Frontal cortex (tissue), 4 donors: ENCODE results near the gene UST. TPM values are rescaled to one million over a fixed set of nuclear protein-coding genes. Genes with fewer than 3 reads are reported as not detected.

ENCODE experiments used
- DNase-seq, 2 donors: peaks; one replicate each; pipeline ENCODE4 v3.0.0; 2012; ENCODE audit warnings: low spot score in 2 of 2
- FAIRE-seq: peaks from 2 replicates; lab custom pipeline; 2012; peaks lifted over from hg19 to GRCh38; lab: Jason Lieb, UNC
- total RNA-seq: library from RNA; depleted of rRNA; stranded (reverse); fragments of >200 nt; gene quantifications from one replicate; pipeline ENCODE4 v1.2.3, GENCODE V29; 2014
- donor health status: control.
- donor health status: control.
- donor health status: control.

The UST gene
- 39.5 TPM for total RNA-seq

DNA sequence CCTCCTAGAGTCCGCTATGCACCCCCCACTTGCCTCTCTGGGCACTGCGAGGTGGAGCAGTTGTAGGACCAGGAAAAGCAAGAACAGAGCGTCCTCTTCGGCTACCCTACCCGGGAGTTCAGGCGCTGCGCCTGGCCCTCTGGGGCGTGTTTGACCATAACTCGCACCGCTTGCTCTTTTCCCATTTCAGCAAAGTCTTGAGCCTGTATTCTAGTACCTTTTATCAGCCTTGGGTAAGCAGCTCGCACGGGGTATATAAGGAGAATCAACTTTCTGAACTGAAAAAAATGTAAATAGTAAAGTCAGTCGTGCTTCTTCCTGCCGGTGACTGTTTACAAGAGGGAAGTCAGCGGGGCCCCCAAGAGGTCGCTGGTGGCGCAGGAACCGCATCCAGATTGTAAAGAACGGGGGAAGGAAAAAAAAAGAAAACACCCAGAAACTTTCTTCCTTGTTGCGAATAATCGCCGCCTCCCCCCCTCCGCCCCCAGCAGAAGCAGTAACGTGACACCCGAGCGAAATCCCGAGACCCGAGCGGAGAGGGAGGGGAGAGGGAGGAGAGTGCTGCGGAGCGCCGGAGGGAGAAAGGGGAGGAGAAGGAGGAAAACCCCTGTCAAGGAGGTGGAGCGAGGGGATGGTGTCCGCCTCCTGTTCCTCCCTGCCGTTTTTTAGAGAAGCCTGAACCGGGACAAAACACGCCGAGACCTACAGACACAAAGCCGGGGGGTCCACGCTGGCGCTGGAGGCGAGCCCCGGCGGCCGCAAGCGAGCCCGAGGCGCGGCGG is at the start of gene UST:
Gene UST (plus strand): TSS at position 668 of the 782 bp plus-strand sequence. CDS start 401 bp downstream, outside the sequence.
- peak; percentile 66 to 70 for DNase-seq
- no peak for FAIRE-seq

GRCh38 chr6:148697895-148698440 is 48.9 kb upstream of the UST start:
- FAIRE-seq (no peak), DNase-seq (no peak)

- FAIRE-seq (no peak), DNase-seq (no peak)
Measured at GRCh38 chr6:148698671-148699180, 48.1 kb upstream of the UST start.

DNA sequence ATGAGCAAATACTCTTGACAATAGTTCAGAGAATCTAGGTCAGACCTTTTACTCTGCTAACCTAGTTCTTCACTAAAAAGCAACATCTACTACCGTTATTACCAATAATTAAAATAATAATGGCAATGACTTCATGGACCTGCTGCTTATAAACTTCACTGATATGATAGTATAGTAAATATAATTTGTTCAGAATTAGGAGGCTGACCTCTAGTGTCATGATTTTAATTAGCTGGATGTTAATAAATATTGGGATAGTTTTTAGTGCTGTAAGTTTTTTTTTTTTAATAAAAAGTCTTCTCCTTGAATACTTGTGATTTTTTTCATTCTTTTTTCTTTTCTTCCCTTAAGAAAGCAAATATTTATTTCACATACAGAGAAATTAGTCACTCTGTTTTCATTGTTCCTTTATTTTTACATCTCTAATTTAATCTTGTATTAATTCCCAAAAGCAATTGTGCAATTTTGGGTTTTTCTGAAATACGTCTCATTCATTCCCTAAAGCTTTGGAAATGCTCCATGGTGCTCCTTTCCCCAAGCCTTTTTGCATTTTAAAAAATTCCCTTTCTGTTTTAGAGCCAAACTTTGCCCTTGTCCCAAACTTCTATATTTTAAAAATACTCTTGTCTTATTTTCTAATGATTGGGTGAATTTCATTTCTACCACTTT is 46.6 kb upstream of the UST start:
- peak; percentile 79 for FAIRE-seq
- no peak for DNase-seq

DNA sequence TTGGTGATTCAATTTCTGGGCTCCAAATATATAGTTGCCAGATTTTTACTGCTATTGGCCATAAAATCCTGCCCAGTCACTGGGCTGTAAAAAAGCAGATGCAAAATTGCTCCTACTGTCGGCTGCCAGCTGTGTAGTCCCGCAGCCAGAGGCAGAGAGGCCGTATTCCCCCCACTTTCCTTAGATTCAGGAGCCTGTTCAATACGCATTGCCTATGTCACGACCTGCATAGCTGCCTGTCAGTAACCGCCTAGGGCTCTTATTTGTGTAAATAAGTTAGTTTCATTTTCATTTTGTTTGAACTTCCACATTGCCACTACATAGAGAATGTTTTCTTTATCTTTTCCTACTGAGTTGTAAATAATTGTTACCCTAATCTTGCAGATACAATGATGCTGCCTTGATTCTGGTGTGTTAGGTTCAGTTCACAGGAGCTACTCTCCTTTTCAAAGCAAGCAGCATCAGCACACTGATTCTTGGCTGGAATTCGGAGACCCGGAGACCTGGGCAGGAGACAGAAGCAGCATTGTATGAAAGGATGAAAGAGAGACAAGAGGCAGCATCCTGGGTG is 46.0 kb upstream of the UST start:
- DNase-seq, result peak; percentile 25 to 45
- FAIRE-seq, result no peak

DNA sequence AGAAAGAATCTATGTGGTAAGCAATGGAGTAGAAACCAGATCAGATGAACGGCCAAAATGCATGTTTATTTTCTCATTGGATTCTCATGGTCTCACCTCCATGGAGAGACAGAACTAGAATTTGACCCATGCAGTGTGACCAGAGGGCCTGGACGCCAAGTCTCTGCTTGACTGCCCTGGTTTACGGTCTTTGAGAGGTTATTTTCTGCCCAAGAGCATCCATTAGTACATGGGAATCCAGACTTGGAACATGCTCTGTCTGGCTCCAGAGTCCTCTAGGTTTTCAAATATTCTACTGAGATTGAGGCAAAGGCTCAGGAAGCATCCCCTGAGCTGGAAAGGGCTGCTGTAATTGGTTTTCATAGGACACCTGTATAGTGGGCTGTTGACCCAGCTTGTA is 45.5 kb upstream of the UST start:
- FAIRE-seq, result no peak
- DNase-seq, result no peak

DNA sequence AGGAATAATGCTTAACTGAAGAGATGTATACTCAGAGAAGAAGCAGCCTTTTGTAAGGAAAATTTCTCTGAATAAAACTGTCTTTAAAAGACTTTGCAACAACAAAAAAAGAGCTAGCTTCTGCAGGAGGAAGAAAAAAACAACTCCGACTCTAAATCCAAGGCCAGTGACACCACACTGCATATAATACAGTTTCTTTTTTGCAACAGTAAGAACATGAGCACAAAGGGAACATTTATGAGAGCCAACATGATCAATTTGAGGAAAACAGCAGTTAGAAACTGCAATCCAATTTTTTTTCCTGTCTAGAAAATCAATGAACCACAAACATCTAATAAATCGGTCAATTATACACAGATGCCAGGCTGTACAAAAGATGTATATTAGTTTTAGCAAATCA is 42.9 kb upstream of the UST start:
- FAIRE-seq (no peak), DNase-seq (no peak)

DNA sequence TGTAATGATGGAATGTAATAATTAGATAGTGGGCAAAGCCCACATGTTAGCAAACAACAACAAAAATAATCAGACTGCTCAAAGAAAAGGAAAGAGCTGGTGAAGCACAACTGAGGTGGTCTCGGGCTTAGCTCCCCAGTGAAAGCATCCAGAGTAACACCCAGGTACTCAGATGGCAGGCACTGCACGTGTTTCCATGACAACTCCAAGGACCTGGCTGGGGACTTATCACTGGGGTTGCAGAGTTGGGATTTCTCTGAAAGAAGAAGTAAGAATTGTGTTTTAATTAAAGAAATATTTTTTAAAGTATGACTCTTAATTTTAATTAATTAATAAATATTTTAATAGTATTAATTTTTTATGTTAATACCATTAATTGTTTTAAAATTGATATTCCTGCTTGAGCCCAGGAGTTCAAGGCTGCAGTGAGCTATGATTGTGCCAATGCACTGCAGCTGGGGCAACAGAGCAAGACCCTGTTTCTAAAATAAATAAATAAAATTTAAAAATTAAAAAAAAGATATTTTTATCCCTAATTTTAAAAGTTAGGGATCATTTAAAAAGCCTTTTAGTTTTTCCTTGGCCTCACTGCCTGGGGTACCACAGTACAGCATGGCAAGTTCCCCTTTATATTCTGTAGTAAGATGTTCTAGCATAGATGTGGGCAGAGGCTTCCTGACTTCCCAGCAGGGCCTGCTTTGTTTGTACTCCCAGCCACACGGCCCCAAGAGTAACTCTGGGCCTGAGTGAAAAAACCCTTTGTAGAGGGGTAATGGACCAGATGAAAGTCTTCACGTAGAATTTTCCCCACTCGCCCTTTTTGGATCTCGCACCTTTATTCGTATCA is 42.2 kb upstream of the UST start:
- FAIRE-seq (no peak), DNase-seq (no peak)

GRCh38 chr6:148708707-148709106 is 38.1 kb upstream of the UST start:
- DNase-seq, result no peak
- FAIRE-seq, result no peak

DNA sequence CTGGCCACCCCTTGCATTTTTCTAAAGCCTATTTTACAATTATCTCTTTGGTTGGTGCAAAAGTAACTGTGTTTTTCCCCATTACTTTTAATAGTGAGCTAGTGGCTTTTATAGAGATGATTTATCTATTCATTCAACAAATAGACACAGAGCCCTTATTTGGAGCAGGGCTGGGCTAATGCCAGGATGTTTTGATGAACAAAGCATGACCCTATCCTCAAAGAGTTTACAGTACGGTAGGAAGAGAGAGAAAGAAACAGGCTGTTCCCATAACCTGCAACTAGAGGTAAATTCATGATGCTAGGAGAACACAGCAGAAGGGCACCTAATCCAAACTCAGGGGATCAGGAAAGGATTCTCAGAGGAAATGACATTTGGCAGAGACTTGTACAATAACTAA is 37.3 kb upstream of the UST start:
- no peak for FAIRE-seq
- DNase-seq, result no peak

- DNase-seq, result no peak
- FAIRE-seq, result no peak
Measured at GRCh38 chr6:148711833-148712654, 34.8 kb upstream of the UST start.

GRCh38 chr6:148713033-148713738 is 33.6 kb upstream of the UST start:
- DNase-seq (no peak), FAIRE-seq (no peak)

DNA sequence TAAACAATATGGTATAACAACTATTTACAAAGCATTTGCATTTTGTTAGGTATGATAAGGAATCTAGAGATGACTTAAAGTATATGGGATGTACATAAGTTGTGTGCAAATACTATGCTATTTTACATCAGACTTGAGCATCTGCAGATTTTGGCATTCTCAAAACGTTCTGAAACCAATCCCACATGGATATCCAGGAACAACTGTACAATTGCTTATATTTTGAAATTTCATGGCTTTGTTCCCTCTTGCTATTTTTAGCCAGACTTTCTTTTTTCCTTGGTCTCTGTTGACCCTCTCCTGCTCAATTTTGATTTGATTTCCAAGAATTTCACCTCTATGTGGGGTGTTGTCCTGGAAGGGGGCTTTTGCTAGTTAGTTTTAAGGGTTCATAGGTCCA is 32.9 kb upstream of the UST start:
- FAIRE-seq (no peak), DNase-seq (no peak)

DNA sequence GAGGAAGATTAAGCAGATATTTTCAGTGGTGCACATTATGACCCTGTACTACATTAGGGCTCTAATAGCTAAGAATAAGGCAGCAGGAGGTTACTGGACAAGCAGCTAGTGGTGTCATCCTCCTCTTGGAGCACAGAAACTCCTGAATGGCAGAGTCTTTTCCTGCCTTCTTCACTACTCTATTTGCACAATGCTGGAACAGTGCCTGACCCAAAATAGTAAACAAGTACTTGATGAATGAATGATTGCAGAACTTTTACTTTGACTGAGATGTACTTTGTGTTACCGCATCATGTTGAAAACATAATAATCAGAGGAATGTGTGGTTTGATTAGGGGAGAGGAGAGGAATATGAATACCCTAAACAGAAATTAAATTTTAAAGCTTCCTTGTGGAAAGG is 30.0 kb upstream of the UST start:
- DNase-seq (no peak), FAIRE-seq (no peak)

- DNase-seq (no peak), FAIRE-seq (no peak)
Measured at GRCh38 chr6:148720406-148720805, 26.4 kb upstream of the UST start.

DNA sequence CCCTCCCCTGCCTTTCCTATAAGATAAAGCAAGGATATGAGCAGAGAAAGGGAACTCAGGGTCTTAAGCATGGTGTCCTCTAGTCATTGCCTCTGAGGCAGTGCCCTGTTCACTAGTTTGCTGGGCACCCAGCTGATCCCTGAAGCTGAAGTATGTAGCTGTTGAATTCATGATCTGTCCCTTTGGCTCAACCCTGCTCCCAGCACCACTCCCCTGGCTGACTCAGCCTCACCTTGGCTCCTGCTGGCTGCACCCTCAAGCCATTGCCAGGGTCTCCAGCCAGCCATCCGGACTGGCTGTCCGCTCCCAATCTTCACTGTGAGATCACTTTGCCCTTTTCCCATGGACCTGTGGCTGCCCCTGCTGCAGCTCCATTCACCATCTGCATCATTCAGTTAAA is 25.9 kb upstream of the UST start:
- FAIRE-seq, result no peak
- no peak for DNase-seq

- no peak for DNase-seq
- FAIRE-seq, result no peak
Measured at GRCh38 chr6:148723484-148723883, 23.3 kb upstream of the UST start.

GRCh38 chr6:148724428-148724827 is 22.4 kb upstream of the UST start:
- DNase-seq (no peak), FAIRE-seq (no peak)
